ENCODE results near the gene FOXO6.
A peak's percentile ranks its signal among the peaks of the same experiment; 100 is the strongest.

The FOXO6 gene

DNA sequence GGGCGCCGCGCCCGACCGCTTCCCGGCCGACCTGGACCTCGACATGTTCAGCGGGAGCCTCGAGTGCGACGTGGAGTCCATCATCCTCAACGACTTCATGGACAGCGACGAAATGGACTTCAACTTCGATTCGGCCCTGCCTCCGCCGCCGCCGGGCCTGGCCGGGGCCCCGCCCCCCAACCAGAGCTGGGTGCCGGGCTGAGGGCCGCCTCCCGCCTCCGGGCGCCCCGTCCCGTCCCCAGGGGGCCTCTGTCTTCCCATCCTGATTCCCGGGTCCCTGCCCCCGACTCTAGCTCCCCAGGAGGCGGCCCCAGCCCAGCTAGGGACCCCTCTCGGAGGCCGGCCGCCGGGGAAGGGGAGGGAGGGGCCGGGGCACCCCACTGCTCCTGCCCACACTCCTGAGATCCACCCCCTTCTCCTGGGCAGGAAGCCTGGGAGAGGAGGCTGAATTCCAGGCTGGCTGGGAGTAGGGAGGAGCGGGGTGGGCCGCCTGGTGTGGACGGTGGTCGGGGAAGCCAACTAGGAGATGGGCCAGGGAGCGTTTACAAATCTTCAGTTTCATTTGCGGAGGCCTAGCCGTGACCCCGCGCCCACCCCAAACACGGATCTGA is 21.4 kb downstream of the FOXO6 start:
- Histone ChIP-seq H2AK5ac (ENCODE audit: low read depth, low read length) (peak overlapping the region; percentile 59), H2BK120ac (ENCODE audit: low read depth, low read length) (no peak overlapping the region), H3K27me3 (ENCODE audit: control insufficient read depth in 3 of 3, insufficient read depth in 3 of 3, low read depth in 1 of 3, low read length in 3 of 3) (peaks cover 16 to 98% (median 68%) of the 10 kb centered on the region in 3 experiments), H2BK15ac (ENCODE audit: low read length) (peak overlapping the region; percentile 52), H2BK12ac (ENCODE audit: low read length) (no peak overlapping the region), H3K27ac (replicated peaks; ENCODE audit: low read length) (no peak overlapping the region), H3K23ac (ENCODE audit: low read depth, low read length, poor library complexity) (peak overlapping the region; percentile 71), H3K36me3 (replicated peaks in 1 of 2; ENCODE audit: control insufficient read depth in 2 of 2, insufficient read depth in 2 of 2, low read length in 2 of 2) (no peaks in the 10 kb centered on the region), H4K8ac (ENCODE audit: low read depth, low read length) (no peak overlapping the region), H3K14ac (ENCODE audit: low read length) (no peak overlapping the region), H2BK5ac (ENCODE audit: low read length) (no peak overlapping the region), H3K4ac (ENCODE audit: low read length) (no peak overlapping the region), H3K9ac (ENCODE audit: low read depth, low read length, poor library complexity) (peak overlapping the region; percentile 73), H3K4me3 (ENCODE audit: low read length in 2 of 2) (peak overlapping the region in 1 of 2 donors; percentile 58), H4K91ac (ENCODE audit: low read depth, low read length, poor library complexity) (no peak overlapping the region), H3K9me3 (replicated peaks in 1 of 2; ENCODE audit: control insufficient read depth in 2 of 2, insufficient read depth in 1 of 2, low read depth in 1 of 2, low read length in 2 of 2) (no peaks in the 10 kb centered on the region), H3K18ac (ENCODE audit: low read length) (peak overlapping the region; percentile 89), H3K4me2 (ENCODE audit: insufficient read depth, low read length, poor library complexity, severe bottlenecking) (peak overlapping the region; percentile 91), H2AFZ (ENCODE audit: low read length) (peak overlapping the region; percentile 40), H3K79me1 (ENCODE audit: low read depth, low read length) (no peaks in the 10 kb centered on the region), H3K4me1 (ENCODE audit: control insufficient read depth in 2 of 2, insufficient read depth in 1 of 2, low read depth in 1 of 2, low read length in 2 of 2) (peaks cover 0 to 12% of the 10 kb centered on the region in 2 donors)
- no peak for DNase-seq (ENCODE audit: low spot score)
- no CpG with 5 or more reads among the region's 48 CpGs for WGBS, 2 donors (ENCODE audit: extremely low coverage in 2 of 2, insufficient read length in 2 of 2, insufficient replicate concordance in 1 of 2)

DNA sequence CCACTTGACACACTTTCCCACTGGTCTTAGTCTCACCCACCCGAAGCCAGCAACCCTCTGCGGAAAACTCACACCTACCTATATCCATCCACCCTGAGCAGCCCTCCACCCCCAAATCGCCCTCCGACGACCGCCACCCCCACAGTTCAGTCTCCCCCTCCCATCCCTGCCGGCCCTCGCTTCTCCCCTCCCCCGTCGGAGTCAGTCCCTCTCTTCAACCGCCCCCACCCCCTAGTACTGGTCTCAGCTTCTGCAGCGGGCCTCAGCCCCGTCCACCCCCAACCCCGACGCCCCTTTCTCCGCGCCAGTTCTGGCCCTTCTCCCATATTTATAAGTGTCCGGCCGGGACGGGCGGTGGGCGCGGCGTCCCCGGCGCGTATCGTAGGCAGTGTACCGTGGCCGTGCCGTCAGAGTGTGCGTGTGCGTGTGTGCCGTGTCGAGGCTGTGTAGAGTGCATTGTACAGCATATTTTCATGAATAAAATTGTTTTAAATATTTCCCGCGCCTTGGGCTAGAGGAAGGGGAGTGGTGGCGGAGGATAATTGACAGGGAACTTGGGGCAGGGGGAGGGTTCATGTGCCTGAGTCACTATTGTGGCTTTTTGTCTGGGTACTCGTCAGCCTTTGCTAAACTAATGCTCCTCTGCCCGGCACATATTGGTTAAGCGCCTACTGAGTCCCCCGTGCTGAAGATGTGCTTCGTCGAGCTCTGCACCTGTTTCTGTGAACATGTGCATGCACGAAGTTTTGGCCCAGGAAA is 22.0 kb downstream of the FOXO6 start:
- peak overlapping the region; percentile 71 for H2AFZ ChIP-seq (ENCODE audit: low read length)
- no peak overlapping the region for H2BK12ac ChIP-seq (ENCODE audit: low read length)
- H3K4ac ChIP-seq (ENCODE audit: low read length), result no peak overlapping the region
- H3K27ac ChIP-seq (replicated peaks; ENCODE audit: low read length), result no peak overlapping the region
- no peak overlapping the region for H4K91ac ChIP-seq (ENCODE audit: low read depth, low read length, poor library complexity)
- H2BK15ac ChIP-seq (ENCODE audit: low read length), result no peak overlapping the region
- peak overlapping the region; percentile 59 for H2AK5ac ChIP-seq (ENCODE audit: low read depth, low read length)
- H3K23ac ChIP-seq (ENCODE audit: low read depth, low read length, poor library complexity), result no peak overlapping the region
- no peak overlapping the region for H2BK120ac ChIP-seq (ENCODE audit: low read depth, low read length)
- H3K9me3 ChIP-seq (replicated peaks in 1 of 2; ENCODE audit: control insufficient read depth in 2 of 2, insufficient read depth in 1 of 2, low read depth in 1 of 2, low read length in 2 of 2), result no peaks in the 10 kb centered on the region
- peak overlapping the region in 1 of 2 donors; percentile 70 for H3K4me3 ChIP-seq (ENCODE audit: low read length in 2 of 2)
- peaks cover 16 to 96% (median 68%) of the 10 kb centered on the region in 3 experiments for H3K27me3 ChIP-seq (ENCODE audit: control insufficient read depth in 3 of 3, insufficient read depth in 3 of 3, low read depth in 1 of 3, low read length in 3 of 3)
- H3K18ac ChIP-seq (ENCODE audit: low read length), result peak overlapping the region; percentile 78
- peak overlapping the region; percentile 43 for H3K14ac ChIP-seq (ENCODE audit: low read length)
- no peak overlapping the region for H2BK5ac ChIP-seq (ENCODE audit: low read length)
- DNase-seq (ENCODE audit: low spot score), result no peak
- no peaks in the 10 kb centered on the region for H3K79me1 ChIP-seq (ENCODE audit: low read depth, low read length)
- no peak overlapping the region for H4K8ac ChIP-seq (ENCODE audit: low read depth, low read length)
- peak overlapping the region; percentile 91 for H3K4me2 ChIP-seq (ENCODE audit: insufficient read depth, low read length, poor library complexity, severe bottlenecking)
- H3K4me1 ChIP-seq (ENCODE audit: control insufficient read depth in 2 of 2, insufficient read depth in 1 of 2, low read depth in 1 of 2, low read length in 2 of 2), result peaks cover 0 to 16% of the 10 kb centered on the region in 2 donors
- no peak overlapping the region for H3K9ac ChIP-seq (ENCODE audit: low read depth, low read length, poor library complexity)
- H3K36me3 ChIP-seq (replicated peaks in 1 of 2; ENCODE audit: control insufficient read depth in 2 of 2, insufficient read depth in 2 of 2, low read length in 2 of 2), result no peaks in the 10 kb centered on the region
- WGBS, 2 donors (ENCODE audit: extremely low coverage in 2 of 2, insufficient read length in 2 of 2, insufficient replicate concordance in 1 of 2), result no CpG with 5 or more reads among the region's 45 CpGs

DNA sequence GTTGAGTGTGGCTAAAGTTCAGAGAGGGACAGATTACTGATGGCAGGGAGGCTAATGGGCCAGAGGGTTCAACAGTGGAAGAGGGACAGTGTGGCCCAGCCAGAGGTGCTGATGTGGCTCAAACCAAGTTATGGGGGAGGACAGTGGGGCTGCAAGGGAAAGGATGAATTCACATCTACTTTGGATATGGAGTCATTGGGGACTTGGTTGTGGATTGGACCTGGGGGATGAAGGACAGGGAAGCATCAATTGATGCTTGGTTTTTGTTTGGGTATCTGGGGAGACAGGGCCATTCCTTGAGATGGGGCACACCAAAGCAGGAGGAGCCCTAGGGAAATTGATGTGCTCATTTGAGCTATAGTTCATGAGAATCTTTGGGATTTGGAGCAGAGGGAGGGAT is 23.3 kb downstream of the FOXO6 start:
- Histone ChIP-seq H3K9me3 (replicated peaks in 1 of 2; ENCODE audit: control insufficient read depth in 2 of 2, insufficient read depth in 1 of 2, low read depth in 1 of 2, low read length in 2 of 2) (no peaks in the 10 kb centered on the region), H4K91ac (ENCODE audit: low read depth, low read length, poor library complexity) (no peak overlapping the region), H3K18ac (ENCODE audit: low read length) (no peak overlapping the region), H3K9ac (ENCODE audit: low read depth, low read length, poor library complexity) (no peak overlapping the region), H3K27ac (replicated peaks; ENCODE audit: low read length) (no peak overlapping the region), H2AFZ (ENCODE audit: low read length) (no peak overlapping the region), H3K23ac (ENCODE audit: low read depth, low read length, poor library complexity) (no peak overlapping the region), H2BK5ac (ENCODE audit: low read length) (no peak overlapping the region), H3K4me2 (ENCODE audit: insufficient read depth, low read length, poor library complexity, severe bottlenecking) (no peak overlapping the region), H3K79me1 (ENCODE audit: low read depth, low read length) (no peaks in the 10 kb centered on the region), H3K4ac (ENCODE audit: low read length) (no peak overlapping the region), H3K4me3 (ENCODE audit: low read length in 2 of 2) (no peak overlapping the region), H3K36me3 (replicated peaks in 1 of 2; ENCODE audit: control insufficient read depth in 2 of 2, insufficient read depth in 2 of 2, low read length in 2 of 2) (no peaks in the 10 kb centered on the region), H2BK120ac (ENCODE audit: low read depth, low read length) (no peak overlapping the region), H2BK12ac (ENCODE audit: low read length) (no peak overlapping the region), H3K4me1 (ENCODE audit: control insufficient read depth in 2 of 2, insufficient read depth in 1 of 2, low read depth in 1 of 2, low read length in 2 of 2) (peaks cover 0 to 19% of the 10 kb centered on the region in 2 donors), H4K8ac (ENCODE audit: low read depth, low read length) (no peak overlapping the region), H3K14ac (ENCODE audit: low read length) (no peak overlapping the region), H2BK15ac (ENCODE audit: low read length) (no peak overlapping the region), H2AK5ac (ENCODE audit: low read depth, low read length) (no peak overlapping the region), H3K27me3 (ENCODE audit: control insufficient read depth in 3 of 3, insufficient read depth in 3 of 3, low read depth in 1 of 3, low read length in 3 of 3) (peaks cover 16 to 96% (median 68%) of the 10 kb centered on the region in 3 experiments)
- DNase-seq (ENCODE audit: low spot score), result no peak

DNA sequence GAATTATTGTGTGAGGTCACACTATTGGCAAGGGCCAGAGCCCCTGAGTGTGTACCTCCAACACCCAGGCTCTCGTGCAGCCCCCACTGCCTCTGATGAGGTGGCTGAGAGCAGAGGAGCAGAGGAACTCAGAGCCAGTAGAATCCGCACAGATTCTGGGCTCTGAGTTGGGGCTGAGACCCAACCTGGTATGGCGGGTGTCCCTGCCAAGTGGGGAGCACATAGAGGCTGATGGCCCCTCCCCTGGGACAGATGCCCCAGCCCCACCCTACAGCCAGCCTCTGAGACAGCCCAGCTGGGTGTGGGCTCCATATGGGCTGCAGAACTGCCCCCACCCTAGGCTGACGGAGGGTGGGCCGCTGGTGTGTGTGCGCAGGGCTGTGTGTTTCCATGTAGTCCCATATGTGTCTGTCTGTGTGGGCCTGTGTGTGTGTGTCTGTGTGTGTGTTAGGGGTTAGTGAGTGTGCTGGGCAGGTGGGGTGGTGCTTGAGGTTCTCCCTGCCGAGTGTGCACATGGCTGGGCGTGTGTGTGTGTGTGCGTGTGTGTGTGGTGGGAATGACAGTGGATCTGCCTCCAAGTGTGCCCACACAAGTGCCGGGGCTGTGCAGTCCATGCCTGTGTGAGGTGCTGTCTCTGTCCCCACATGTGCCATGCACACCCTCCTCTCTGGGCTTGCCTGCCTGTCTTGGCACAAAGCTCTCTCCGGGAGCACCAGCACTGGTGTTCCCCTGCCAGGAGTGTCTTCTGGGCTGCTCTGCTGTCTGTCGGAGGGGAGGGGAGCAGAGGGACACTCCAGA is 24.4 kb downstream of the FOXO6 start:
- WGBS, 2 donors (ENCODE audit: extremely low coverage in 2 of 2, insufficient read length in 2 of 2, insufficient replicate concordance in 1 of 2), result no CpG with 5 or more reads among the region's 12 CpGs
- Histone ChIP-seq H2BK120ac (ENCODE audit: low read depth, low read length) (no peak overlapping the region), H3K27ac (replicated peaks; ENCODE audit: low read length) (no peak overlapping the region)

More for the DNA sequence above, 24.4 kb downstream of the FOXO6 start:
- Histone ChIP-seq H3K79me1 (ENCODE audit: low read depth, low read length) (no peaks in the 10 kb centered on the region), H3K9me3 (replicated peaks in 1 of 2; ENCODE audit: control insufficient read depth in 2 of 2, insufficient read depth in 1 of 2, low read depth in 1 of 2, low read length in 2 of 2) (no peaks in the 10 kb centered on the region), H3K27me3 (ENCODE audit: control insufficient read depth in 3 of 3, insufficient read depth in 3 of 3, low read depth in 1 of 3, low read length in 3 of 3) (peaks cover 16 to 94% (median 59%) of the 10 kb centered on the region in 3 experiments), H3K4ac (ENCODE audit: low read length) (no peak overlapping the region), H2BK15ac (ENCODE audit: low read length) (peak overlapping the region; percentile 69), H3K9ac (ENCODE audit: low read depth, low read length, poor library complexity) (peak overlapping the region; percentile 24), H4K8ac (ENCODE audit: low read depth, low read length) (no peak overlapping the region), H2BK12ac (ENCODE audit: low read length) (peak overlapping the region; percentile 73), H3K4me3 (ENCODE audit: low read length in 2 of 2) (peak overlapping the region in 1 of 2 donors; percentile 13), H3K18ac (ENCODE audit: low read length) (peak overlapping the region; percentile 84), H3K14ac (ENCODE audit: low read length) (peak overlapping the region; percentile 12), H3K4me1 (ENCODE audit: control insufficient read depth in 2 of 2, insufficient read depth in 1 of 2, low read depth in 1 of 2, low read length in 2 of 2) (peaks cover 0 to 19% of the 10 kb centered on the region in 2 donors), H4K91ac (ENCODE audit: low read depth, low read length, poor library complexity) (no peak overlapping the region), H2BK5ac (ENCODE audit: low read length) (no peak overlapping the region), H2AFZ (ENCODE audit: low read length) (no peak overlapping the region), H3K36me3 (replicated peaks in 1 of 2; ENCODE audit: control insufficient read depth in 2 of 2, insufficient read depth in 2 of 2, low read length in 2 of 2) (no peaks in the 10 kb centered on the region), H3K4me2 (ENCODE audit: insufficient read depth, low read length, poor library complexity, severe bottlenecking) (no peak overlapping the region), H3K23ac (ENCODE audit: low read depth, low read length, poor library complexity) (peak overlapping the region; percentile 44), H2AK5ac (ENCODE audit: low read depth, low read length) (peak overlapping the region; percentile 20)
- DNase-seq (ENCODE audit: low spot score), result no peak
